Measurements from ENCODE around the gene DCAF4. TPM values are rescaled to one million over a fixed set of nuclear protein-coding genes. Genes with fewer than 3 reads are reported as not detected.
A peak's percentile ranks its signal among the peaks of the same experiment; 100 is the strongest.

DCAF4 gene
- total RNA-seq = 14.0 TPM

DNA sequence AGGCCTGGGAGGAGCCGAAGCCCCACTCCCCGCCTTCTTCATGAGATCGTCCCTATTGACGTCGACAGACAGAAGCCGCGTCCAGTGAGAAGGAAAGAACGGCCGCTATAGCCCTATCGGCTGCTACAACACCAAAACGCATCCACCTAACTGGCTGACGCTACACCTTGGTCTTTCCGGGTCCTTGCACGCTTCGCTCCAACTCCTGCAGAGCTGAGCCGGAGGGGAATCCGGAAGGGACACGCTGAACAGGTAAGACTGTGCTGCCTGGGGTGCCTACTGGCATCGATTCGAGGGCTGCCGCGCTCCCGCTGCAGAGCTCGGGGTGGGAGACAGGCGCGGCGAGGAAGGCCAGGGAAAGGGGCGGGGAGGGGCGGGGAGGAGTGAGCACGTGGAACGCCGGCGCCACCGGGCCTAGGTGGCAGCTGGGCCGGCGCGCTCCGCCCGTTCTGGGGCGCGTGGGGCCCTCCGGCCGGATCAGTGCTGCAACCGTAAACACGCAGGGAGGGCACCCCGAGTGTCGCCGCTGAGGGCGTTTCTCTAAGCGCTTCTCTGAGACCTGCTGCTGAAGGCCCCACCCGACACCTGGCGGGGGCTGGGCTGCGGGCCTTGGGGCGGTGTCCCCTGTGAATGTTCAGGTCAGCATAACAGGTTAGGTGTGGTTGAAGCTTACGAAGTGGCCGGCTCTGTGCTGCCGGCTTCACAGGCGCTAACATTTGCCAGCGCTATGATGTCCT lies at the start of gene DCAF4:
DCAF4 (plus strand) TSS at position 173 of the 737 bp plus-strand sequence. CDS start 11,515 bp downstream, outside the sequence.
- ATAC-seq (peak; percentile 99), DNase-seq (ENCODE audit: low spot score) (peak; percentile 95)
- intact Hi-C loops (cut with DNase I) = loop anchor here (5.0 kb wide), 1 partner anchor 191 kb away; no protein-coding TSS in a partner anchor

DNA sequence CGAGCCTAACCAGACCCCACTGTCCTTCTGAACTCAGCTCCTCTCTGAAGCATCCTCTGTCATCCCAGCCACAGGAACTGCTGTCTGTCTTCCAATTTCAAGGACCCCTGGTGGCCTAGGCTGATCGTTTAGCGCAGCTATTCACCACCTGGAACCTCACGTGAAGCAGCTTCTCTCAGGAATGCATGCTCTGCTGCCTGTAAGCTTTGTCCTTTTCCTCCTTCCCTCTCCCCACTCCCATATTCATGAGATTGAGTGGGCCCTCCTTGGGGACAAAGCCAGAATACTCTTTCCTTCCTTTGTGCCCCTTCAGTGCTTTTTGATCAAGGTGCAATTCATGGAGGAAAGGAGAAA lies 49.6 kb upstream of the DCAF4 start:
- no peak for ATAC-seq
- intact Hi-C loops (cut with DNase I) = no loop called here
- no peak for DNase-seq (ENCODE audit: low spot score)

DNA sequence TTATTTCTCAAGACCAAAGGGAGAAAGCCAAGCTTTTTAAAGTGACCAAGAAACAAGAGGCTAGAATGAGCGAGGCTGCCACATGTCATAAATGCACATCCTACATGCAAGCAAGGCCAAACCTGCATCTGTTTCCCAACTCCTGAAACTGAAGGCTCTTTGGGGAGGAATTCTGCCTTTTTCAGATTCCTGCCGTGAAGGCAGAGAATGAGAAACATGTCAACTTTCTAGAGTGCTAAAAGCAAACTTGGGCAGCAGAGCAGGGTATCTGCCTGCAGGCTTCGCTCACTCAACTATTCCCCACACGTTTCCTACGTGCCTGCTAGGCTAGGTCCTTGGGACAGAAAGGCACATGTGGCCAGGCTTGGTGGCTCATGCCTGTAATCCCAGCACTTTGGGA lies 47.5 kb upstream of the DCAF4 start:
- intact Hi-C loops (cut with DNase I) = no loop called here
- DNase-seq (ENCODE audit: low spot score) (no peak), ATAC-seq (no peak)

- no peak for DNase-seq (ENCODE audit: low spot score)
- intact Hi-C loops (cut with DNase I) = no loop called here
- no peak for ATAC-seq
Measured at GRCh38 chr14:72879431-72879830, 46.8 kb upstream of the DCAF4 start.

DNA sequence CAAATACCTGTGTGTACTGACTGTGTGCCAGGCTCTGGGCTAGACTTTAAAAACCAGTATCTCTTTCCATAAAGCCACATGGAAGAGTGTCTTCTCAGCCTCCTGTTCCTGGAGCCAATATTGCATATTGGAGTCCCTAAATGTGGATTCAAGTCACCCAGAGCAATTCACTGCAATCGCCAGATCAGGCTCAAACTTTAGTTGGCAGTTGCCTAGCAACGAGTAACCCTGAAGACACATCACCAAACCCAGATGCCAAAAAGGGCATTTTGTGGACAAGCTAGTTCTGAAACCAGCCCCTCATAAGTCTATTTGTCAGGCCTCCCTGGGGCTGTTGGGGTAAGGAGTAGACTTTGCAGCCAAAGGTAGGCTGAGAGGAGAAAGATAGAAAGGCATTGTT lies 46.1 kb upstream of the DCAF4 start:
- ATAC-seq (no peak), DNase-seq (ENCODE audit: low spot score) (no peak)
- intact Hi-C loops (cut with DNase I) = no loop called here

- intact Hi-C loops (cut with DNase I) = no loop called here
- no peak for ATAC-seq
- no peak for DNase-seq (ENCODE audit: low spot score)
Measured at GRCh38 chr14:72880820-72881219, 45.4 kb upstream of the DCAF4 start.

GRCh38 chr14:72881543-72881942 lies 44.7 kb upstream of the DCAF4 start:
- DNase-seq (ENCODE audit: low spot score) (no peak), ATAC-seq (no peak)
- intact Hi-C loops (cut with DNase I) = no loop called here

- no peak for DNase-seq (ENCODE audit: low spot score)
- ATAC-seq = no peak
- intact Hi-C loops (cut with DNase I) = no loop called here
Measured at GRCh38 chr14:72882047-72882446, 44.2 kb upstream of the DCAF4 start.

DNA sequence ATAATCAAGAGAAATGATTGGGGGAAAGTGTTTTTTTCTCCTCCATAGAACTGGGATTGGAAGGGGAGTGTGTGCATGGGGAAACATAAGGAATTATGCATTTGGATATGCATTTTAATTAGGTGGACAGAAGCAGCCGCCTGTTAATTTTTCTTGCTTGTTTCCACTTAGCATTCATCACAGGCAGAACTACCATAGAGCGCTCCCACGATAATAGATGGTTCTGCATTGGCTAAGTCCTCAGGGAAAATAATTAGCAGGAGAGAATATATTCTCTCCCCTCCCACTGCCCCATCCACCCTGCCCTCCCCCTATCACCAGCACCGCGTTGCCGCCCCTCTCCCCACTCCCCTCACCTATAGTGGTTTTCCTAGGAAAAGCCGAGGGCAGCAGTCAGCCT lies 43.8 kb upstream of the DCAF4 start:
- intact Hi-C loops (cut with DNase I) = no loop called here

GRCh38 chr14:72883109-72883508 lies 43.2 kb upstream of the DCAF4 start:
- DNase-seq (ENCODE audit: low spot score) = no peak
- no peak for ATAC-seq
- intact Hi-C loops (cut with DNase I) = no loop called here

More for the DNA sequence above, 43.8 kb upstream of the DCAF4 start:
- ATAC-seq = no peak
- no peak for DNase-seq (ENCODE audit: low spot score)

GRCh38 chr14:72883961-72884360 lies 42.3 kb upstream of the DCAF4 start:
- intact Hi-C loops (cut with DNase I) = no loop called here
- ATAC-seq = no peak
- DNase-seq (ENCODE audit: low spot score) = no peak

DNA sequence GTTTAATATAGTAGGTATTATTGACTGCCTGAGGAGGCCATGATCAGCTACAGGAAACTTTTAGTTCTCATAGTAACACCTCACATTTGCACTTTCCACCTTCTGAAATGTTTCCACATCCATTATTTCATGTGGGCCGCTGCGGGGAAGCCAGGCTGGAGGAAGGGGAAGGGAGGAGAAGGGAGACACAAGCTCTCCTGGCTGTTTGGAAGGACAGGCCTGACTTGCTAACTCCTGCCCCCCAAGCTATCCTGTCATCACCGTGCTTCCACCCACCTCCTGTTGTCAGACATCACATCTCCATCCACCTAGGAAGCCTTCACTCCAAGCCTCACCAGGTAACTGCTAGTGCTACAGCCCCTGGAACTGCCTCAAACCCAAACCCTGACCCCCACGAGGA lies 41.9 kb upstream of the DCAF4 start:
- intact Hi-C loops (cut with DNase I) = no loop called here
- DNase-seq (ENCODE audit: low spot score) = no peak
- ATAC-seq = no peak

DNA sequence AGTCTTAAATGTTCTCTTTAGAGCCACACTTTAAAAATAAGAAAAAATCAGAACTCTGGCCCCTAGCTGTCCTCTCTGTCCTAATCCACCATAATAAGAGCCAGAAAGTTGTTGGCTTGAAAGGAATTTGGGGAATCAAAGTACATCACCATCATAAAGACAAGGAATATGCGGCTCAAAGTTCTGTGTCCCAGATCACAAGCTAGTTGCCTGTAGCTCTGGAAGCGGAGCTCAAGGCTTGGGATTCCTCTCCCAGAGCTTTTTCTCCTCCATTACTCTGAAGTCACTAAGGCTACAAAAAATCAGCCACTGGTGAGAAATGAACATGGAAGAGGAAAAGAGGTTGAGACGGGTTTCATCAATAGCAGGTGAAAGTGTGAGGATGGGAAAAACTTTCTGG lies 38.8 kb upstream of the DCAF4 start:
- intact Hi-C loops (cut with DNase I) = no loop called here

DNA sequence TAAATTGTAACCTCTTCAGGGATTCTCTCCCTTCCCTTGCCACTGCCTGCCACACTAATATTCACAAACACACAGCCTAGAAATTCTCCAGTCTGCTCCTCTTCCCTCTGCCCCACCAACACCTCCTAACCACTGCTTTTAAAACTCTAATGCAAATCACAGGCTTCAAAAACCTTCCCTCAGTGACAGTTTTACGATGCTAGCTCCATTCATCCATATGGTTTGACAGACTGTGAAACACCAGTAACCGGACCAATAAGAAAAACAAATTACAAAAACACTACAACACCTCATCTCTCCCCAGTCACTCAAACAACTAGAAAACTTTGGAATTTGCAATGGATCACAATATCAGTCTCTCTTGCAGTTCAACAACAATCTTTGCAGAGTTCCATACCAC lies 38.1 kb upstream of the DCAF4 start:
- intact Hi-C loops (cut with DNase I) = no loop called here
- ATAC-seq = no peak
- no peak for DNase-seq (ENCODE audit: low spot score)

More for the DNA sequence above, 38.8 kb upstream of the DCAF4 start:
- DNase-seq (ENCODE audit: low spot score) = no peak
- ATAC-seq = no peak

- DNase-seq (ENCODE audit: low spot score) = no peak
- no peak for ATAC-seq
- intact Hi-C loops (cut with DNase I) = no loop called here
Measured at GRCh38 chr14:72888636-72889201, 37.5 kb upstream of the DCAF4 start.

DNA sequence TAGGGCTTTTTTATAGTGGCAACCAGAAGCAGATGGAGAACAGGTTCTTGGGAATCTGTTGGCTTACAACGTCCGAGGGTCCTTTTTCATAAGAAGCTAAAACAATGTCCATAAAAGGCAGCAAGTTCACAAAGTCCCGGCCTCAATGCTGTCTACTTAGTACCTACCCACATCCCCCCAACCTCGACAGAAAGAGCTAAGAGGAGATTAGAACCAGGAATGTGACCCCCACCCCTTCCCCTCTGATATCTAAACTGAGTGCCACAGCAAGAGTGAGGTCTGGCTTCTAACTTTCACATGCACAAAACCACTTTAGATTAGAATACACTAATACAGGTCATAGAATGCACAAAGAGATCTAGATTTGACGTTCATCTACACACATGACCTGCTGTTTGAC lies 36.9 kb upstream of the DCAF4 start:
- intact Hi-C loops (cut with DNase I) = no loop called here
- no peak for ATAC-seq
- no peak for DNase-seq (ENCODE audit: low spot score)

GRCh38 chr14:72891666-72892102 lies 34.6 kb upstream of the DCAF4 start:
- ATAC-seq = no peak
- DNase-seq (ENCODE audit: low spot score) = no peak
- intact Hi-C loops (cut with DNase I) = no loop called here

- intact Hi-C loops (cut with DNase I) = no loop called here
- ATAC-seq (no peak), DNase-seq (ENCODE audit: low spot score) (peak; percentile 60)
Measured at GRCh38 chr14:72892103-72892878, 34.0 kb upstream of the DCAF4 start.

DNA sequence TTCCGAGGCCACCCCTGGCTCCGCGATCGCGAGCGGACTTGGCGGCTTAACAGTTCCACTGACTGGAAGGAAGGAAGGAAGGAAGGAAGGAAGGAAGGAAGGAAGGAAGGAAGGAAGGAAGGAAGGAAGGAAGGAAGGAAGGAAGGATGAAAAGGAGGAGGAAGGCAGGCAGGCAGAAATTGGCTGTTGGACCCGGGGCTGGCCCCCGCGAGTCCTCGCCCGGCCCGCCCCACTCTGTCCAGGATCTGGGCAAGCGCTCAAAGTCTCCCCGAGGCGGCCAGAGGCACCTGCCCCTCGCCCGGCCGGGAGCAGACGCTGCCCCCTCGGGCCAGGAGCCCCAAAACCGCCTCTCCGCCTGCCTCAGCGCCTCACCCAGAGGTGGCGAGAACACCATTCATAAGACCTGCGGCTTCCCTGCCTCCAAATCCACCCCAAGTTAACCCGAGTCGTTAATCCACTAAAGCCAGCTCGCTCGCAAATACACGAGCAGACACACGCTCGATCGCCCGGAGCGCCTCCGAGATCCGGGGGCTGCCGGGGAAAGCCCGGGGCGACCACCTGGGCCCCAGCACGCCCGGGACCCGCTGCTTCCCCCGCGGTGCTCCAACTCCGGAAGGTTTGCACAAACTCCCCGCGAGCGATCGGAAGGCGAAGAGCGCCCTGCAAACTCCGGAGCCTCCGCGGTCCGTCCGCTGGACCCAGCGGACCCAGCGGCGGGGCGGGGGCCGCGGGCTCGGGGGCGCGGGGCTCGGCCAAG lies 33.2 kb upstream of the DCAF4 start:
- intact Hi-C loops (cut with DNase I) = no loop called here
- ATAC-seq = peak; percentile 31
- DNase-seq (ENCODE audit: low spot score) = peak; percentile 61

Data from sciatic nerve (tissue), 2 donors.